Uterus (tissue), 2 donors: ENCODE measurements around the gene EPHA1.

Experiments
- POLR2A ChIP-seq, 2 donors: fragments of 450-650 bp; IDR thresholded peaks; one replicate each; pipeline ENCODE4 v1.6.1; 2016; ENCODE audit warnings: antibody characterized with exemption in 2 of 2, mild to moderate bottlenecking in 1 of 2, moderate library complexity in 1 of 2
- TF ChIP-seq, protein P1 (sequence below), 4 experiments: fragments of 200-600 bp in 2 of 4; fragments of 450-650 bp in 2 of 4; sonication (generic) in 2 of 4; IDR thresholded peaks; one replicate each; pipeline ENCODE4 v1.5.1; 2016 to 2019; ENCODE audit warnings: antibody characterized with exemption in 4 of 4, mild to moderate bottlenecking in 2 of 4, moderate library complexity in 1 of 4

DNA sequence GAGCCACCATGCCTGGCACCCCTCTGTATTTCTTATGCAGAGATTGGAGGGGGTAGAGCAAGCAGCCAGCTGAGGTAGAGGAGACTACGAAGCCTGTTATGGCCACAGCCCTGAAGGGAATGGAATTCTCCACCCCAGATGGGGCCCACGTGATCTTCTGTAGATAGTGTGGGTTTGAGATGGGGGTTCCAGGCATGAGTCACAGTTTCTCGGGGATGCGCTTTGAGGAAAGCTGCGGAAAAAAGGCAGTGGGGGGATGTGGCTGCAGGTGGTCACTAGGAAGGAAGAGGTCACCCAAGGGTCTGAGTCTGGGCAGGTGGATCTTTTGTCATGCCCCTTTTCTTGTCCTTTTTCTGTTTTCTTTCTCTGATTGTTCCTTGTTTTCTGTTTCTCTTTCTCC, 57.6 kb downstream of the EPHA1 start:
- no peak for TF ChIP-seq POLR2A (IDR thresholded peaks at IDR 0.05)
- TF ChIP-seq, protein P1, sequence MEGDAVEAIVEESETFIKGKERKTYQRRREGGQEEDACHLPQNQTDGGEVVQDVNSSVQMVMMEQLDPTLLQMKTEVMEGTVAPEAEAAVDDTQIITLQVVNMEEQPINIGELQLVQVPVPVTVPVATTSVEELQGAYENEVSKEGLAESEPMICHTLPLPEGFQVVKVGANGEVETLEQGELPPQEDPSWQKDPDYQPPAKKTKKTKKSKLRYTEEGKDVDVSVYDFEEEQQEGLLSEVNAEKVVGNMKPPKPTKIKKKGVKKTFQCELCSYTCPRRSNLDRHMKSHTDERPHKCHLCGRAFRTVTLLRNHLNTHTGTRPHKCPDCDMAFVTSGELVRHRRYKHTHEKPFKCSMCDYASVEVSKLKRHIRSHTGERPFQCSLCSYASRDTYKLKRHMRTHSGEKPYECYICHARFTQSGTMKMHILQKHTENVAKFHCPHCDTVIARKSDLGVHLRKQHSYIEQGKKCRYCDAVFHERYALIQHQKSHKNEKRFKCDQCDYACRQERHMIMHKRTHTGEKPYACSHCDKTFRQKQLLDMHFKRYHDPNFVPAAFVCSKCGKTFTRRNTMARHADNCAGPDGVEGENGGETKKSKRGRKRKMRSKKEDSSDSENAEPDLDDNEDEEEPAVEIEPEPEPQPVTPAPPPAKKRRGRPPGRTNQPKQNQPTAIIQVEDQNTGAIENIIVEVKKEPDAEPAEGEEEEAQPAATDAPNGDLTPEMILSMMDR (IDR thresholded peaks at IDR 0.05): no peak
